ENCODE data around the gene C16orf92.
A peak's percentile ranks its signal among the peaks of the same experiment; 100 is the strongest.

Gene C16orf92

GRCh38 chr16:30046588-30046987 lies 23.6 kb downstream of the C16orf92 start:
- DNase-seq (ENCODE audit: low read depth, low spot score), result no peak
- Histone ChIP-seq H3K27me3 (ENCODE audit: control insufficient read depth, insufficient read depth, low read length) (no peaks in the 10 kb centered on the region), H3K36me3 (ENCODE audit: control insufficient read depth, insufficient read depth, low read length) (no peaks in the 10 kb centered on the region), H3K4me3 (ENCODE audit: low read length) (no peak overlapping the region), H3K9me3 (ENCODE audit: control insufficient read depth, insufficient read depth, low read length) (no peaks in the 10 kb centered on the region), H3K4me1 (ENCODE audit: control insufficient read depth, insufficient read depth, low read length) (no peaks in the 10 kb centered on the region), H3K27ac (ENCODE audit: low read length) (no peak overlapping the region)
- WGBS (ENCODE audit: insufficient coverage, insufficient read length), result no CpG with 5 or more reads among the region's 1 CpG

DNA sequence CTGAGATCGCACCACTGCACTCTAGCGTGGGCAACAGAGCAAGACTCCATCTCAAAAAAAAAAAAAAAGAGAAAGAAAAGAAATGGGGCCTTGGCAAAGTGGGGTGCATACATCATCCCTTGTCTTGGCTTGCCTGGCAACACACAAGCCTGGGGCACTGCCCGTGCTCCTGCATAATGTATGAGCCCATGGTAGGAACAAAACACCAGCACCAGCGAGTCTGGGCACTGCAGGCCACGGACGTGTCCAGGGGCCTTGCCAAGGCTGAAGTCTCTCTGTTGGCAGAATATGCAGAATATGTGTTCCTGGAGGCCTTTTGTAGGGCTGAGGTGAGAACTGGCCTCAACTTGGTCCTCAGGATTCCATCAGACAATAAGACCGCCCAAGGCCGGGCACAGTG lies 26.9 kb downstream of the C16orf92 start:
- no peaks in the 10 kb centered on the region for H3K4me1 ChIP-seq (ENCODE audit: control insufficient read depth, insufficient read depth, low read length)
- no peak overlapping the region for H3K4me3 ChIP-seq (ENCODE audit: low read length)
- H3K27ac ChIP-seq (ENCODE audit: low read length), result no peak overlapping the region
- DNase-seq (ENCODE audit: low read depth, low spot score), result no peak
- WGBS (ENCODE audit: insufficient coverage, insufficient read length), result no CpG with 5 or more reads among the region's 8 CpGs
- H3K9me3 ChIP-seq (ENCODE audit: control insufficient read depth, insufficient read depth, low read length), result no peaks in the 10 kb centered on the region
- no peaks in the 10 kb centered on the region for H3K27me3 ChIP-seq (ENCODE audit: control insufficient read depth, insufficient read depth, low read length)
- H3K36me3 ChIP-seq (ENCODE audit: control insufficient read depth, insufficient read depth, low read length), result no peaks in the 10 kb centered on the region

GRCh38 chr16:30051518-30051917 lies 28.5 kb downstream of the C16orf92 start:
- Histone ChIP-seq H3K4me3 (ENCODE audit: low read length) (no peak overlapping the region), H3K9me3 (ENCODE audit: control insufficient read depth, insufficient read depth, low read length) (no peaks in the 10 kb centered on the region), H3K4me1 (ENCODE audit: control insufficient read depth, insufficient read depth, low read length) (no peaks in the 10 kb centered on the region), H3K36me3 (ENCODE audit: control insufficient read depth, insufficient read depth, low read length) (no peaks in the 10 kb centered on the region), H3K27me3 (ENCODE audit: control insufficient read depth, insufficient read depth, low read length) (no peaks in the 10 kb centered on the region), H3K27ac (ENCODE audit: low read length) (no peak overlapping the region)
- no CpG with 5 or more reads among the region's 3 CpGs for WGBS (ENCODE audit: insufficient coverage, insufficient read length)
- DNase-seq (ENCODE audit: low read depth, low spot score), result no peak

DNA sequence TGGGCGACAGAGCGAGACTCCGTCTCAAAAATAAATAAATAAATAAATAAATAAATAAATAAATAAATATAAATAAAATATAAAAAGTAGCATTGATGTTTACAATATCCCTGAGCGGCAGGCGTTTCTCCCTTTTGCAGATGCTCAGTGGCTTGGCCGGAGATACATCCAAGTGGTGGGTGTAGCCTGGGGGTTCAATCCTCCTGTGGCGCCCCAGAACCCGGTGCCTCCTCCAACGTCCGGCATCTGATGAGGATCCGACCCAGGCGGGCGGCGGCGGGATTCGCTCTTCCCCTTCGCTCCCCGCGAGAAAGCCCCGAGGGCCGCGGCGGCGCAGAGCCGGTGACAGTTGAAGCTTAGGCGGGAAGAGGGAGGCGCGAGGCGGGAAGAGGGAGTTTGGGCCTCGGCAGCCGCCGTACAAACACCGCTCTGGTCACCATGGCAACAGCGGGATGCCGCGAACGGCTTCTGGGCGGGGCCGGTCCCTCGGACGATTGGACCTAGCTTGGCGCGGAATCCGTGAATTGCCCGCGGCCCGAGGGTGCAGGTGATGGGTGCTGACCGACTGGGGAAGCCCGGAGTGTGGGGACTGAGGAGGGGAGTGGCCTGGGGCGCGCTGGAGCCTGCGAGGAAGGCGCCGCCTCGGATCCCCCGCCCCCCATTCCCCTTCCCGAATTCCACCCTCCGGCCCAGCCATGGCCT lies 29.8 kb downstream of the C16orf92 start:
- no peaks in the 10 kb centered on the region for H3K36me3 ChIP-seq (ENCODE audit: control insufficient read depth, insufficient read depth, low read length)

GRCh38 chr16:30053376-30054015 lies 30.5 kb downstream of the C16orf92 start:
- Histone ChIP-seq H3K36me3 (ENCODE audit: control insufficient read depth, insufficient read depth, low read length) (no peaks in the 10 kb centered on the region), H3K9me3 (ENCODE audit: control insufficient read depth, insufficient read depth, low read length) (no peaks in the 10 kb centered on the region), H3K4me3 (ENCODE audit: low read length) (peak overlapping the region; percentile 69; the same call in 1 of the 2 replicates), H3K4me1 (ENCODE audit: control insufficient read depth, insufficient read depth, low read length) (no peaks in the 10 kb centered on the region), H3K27ac (ENCODE audit: low read length) (no peak overlapping the region), H3K27me3 (ENCODE audit: control insufficient read depth, insufficient read depth, low read length) (no peaks in the 10 kb centered on the region)
- WGBS (ENCODE audit: insufficient coverage, insufficient read length), result no CpG with 5 or more reads among the region's 19 CpGs
- DNase-seq (ENCODE audit: low read depth, low spot score), result no peak

More for the DNA sequence above, 29.8 kb downstream of the C16orf92 start:
- no peaks in the 10 kb centered on the region for H3K9me3 ChIP-seq (ENCODE audit: control insufficient read depth, insufficient read depth, low read length)
- H3K27ac ChIP-seq (ENCODE audit: low read length), result no peak overlapping the region
- WGBS (ENCODE audit: insufficient coverage, insufficient read length), result no CpG with 5 or more reads among the region's 58 CpGs
- no peak for DNase-seq (ENCODE audit: low read depth, low spot score)
- no peaks in the 10 kb centered on the region for H3K4me1 ChIP-seq (ENCODE audit: control insufficient read depth, insufficient read depth, low read length)
- peak overlapping the region; percentile 69; the same call in 1 of the 2 replicates for H3K4me3 ChIP-seq (ENCODE audit: low read length)
- no peaks in the 10 kb centered on the region for H3K27me3 ChIP-seq (ENCODE audit: control insufficient read depth, insufficient read depth, low read length)

GRCh38 chr16:30054451-30054850 lies 31.5 kb downstream of the C16orf92 start:
- no peaks in the 10 kb centered on the region for H3K9me3 ChIP-seq (ENCODE audit: control insufficient read depth, insufficient read depth, low read length)
- WGBS (ENCODE audit: insufficient coverage, insufficient read length), result no CpG with 5 or more reads among the region's 8 CpGs
- H3K4me3 ChIP-seq (ENCODE audit: low read length), result no peak overlapping the region
- no peaks in the 10 kb centered on the region for H3K4me1 ChIP-seq (ENCODE audit: control insufficient read depth, insufficient read depth, low read length)
- no peak overlapping the region for H3K27ac ChIP-seq (ENCODE audit: low read length)
- no peak for DNase-seq (ENCODE audit: low read depth, low spot score)
- H3K27me3 ChIP-seq (ENCODE audit: control insufficient read depth, insufficient read depth, low read length), result no peaks in the 10 kb centered on the region
- no peaks in the 10 kb centered on the region for H3K36me3 ChIP-seq (ENCODE audit: control insufficient read depth, insufficient read depth, low read length)

- no peak for DNase-seq (ENCODE audit: low read depth, low spot score)
- Histone ChIP-seq H3K9me3 (ENCODE audit: control insufficient read depth, insufficient read depth, low read length) (no peaks in the 10 kb centered on the region), H3K27ac (ENCODE audit: low read length) (no peak overlapping the region), H3K4me3 (ENCODE audit: low read length) (no peak overlapping the region), H3K4me1 (ENCODE audit: control insufficient read depth, insufficient read depth, low read length) (no peaks in the 10 kb centered on the region), H3K27me3 (ENCODE audit: control insufficient read depth, insufficient read depth, low read length) (no peaks in the 10 kb centered on the region), H3K36me3 (ENCODE audit: control insufficient read depth, insufficient read depth, low read length) (no peaks in the 10 kb centered on the region)
- WGBS (ENCODE audit: insufficient coverage, insufficient read length), result no CpG with 5 or more reads among the region's 10 CpGs
These were observed 32.1 kb downstream of the C16orf92 start for GRCh38 chr16:30054959-30055553.

DNA sequence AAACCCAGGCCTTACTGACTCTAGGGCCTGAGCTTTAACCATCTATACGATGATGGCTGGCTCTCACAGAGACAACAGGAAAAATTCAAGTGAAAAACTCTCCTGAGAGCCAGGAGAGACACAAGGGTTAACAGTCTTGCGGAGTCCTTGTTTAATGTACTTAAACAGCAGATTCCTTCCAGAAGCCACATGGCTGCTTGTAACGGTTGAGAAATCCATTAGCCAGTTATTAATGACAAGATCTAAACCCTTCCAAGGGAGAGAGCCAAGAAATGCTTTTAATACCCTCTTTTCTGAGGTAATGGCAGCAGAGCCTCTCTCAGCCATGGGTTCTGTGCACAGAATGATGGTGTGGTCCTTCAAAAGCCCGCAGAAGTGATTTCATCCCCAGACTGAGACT lies 37.3 kb downstream of the C16orf92 start:
- H3K36me3 ChIP-seq (ENCODE audit: control insufficient read depth, insufficient read depth, low read length), result no peaks in the 10 kb centered on the region
- no CpG with 5 or more reads among the region's 4 CpGs for WGBS (ENCODE audit: insufficient coverage, insufficient read length)

GRCh38 chr16:30060836-30061554 lies 38.0 kb downstream of the C16orf92 start:
- no CpG with 5 or more reads among the region's 2 CpGs for WGBS (ENCODE audit: insufficient coverage, insufficient read length)

More for the DNA sequence above, 37.3 kb downstream of the C16orf92 start:
- H3K4me3 ChIP-seq (ENCODE audit: low read length), result no peak overlapping the region
- DNase-seq (ENCODE audit: low read depth, low spot score), result no peak
- no peaks in the 10 kb centered on the region for H3K9me3 ChIP-seq (ENCODE audit: control insufficient read depth, insufficient read depth, low read length)
- peaks cover 6% of the 10 kb centered on the region for H3K4me1 ChIP-seq (ENCODE audit: control insufficient read depth, insufficient read depth, low read length)
- H3K27ac ChIP-seq (ENCODE audit: low read length), result no peak overlapping the region
- H3K27me3 ChIP-seq (ENCODE audit: control insufficient read depth, insufficient read depth, low read length), result no peaks in the 10 kb centered on the region

GRCh38 chr16:30063278-30063892 lies 40.4 kb downstream of the C16orf92 start:
- no peaks in the 10 kb centered on the region for H3K9me3 ChIP-seq (ENCODE audit: control insufficient read depth, insufficient read depth, low read length)
- WGBS (ENCODE audit: insufficient coverage, insufficient read length), result no CpG with 5 or more reads among the region's 12 CpGs
- H3K4me1 ChIP-seq (ENCODE audit: control insufficient read depth, insufficient read depth, low read length), result peaks cover 6% of the 10 kb centered on the region
- H3K27ac ChIP-seq (ENCODE audit: low read length), result no peak overlapping the region
- H3K4me3 ChIP-seq (ENCODE audit: low read length), result peak overlapping the region; percentile 92; the same call in 1 of the 2 replicates
- H3K27me3 ChIP-seq (ENCODE audit: control insufficient read depth, insufficient read depth, low read length), result no peaks in the 10 kb centered on the region
- H3K36me3 ChIP-seq (ENCODE audit: control insufficient read depth, insufficient read depth, low read length), result peaks cover 11% of the 10 kb centered on the region
- no peak for DNase-seq (ENCODE audit: low read depth, low spot score)

More at GRCh38 chr16:30060836-30061554, 38.0 kb downstream of the C16orf92 start:
- no peak for DNase-seq (ENCODE audit: low read depth, low spot score)
- no peak overlapping the region for H3K4me3 ChIP-seq (ENCODE audit: low read length)
- H3K9me3 ChIP-seq (ENCODE audit: control insufficient read depth, insufficient read depth, low read length), result no peaks in the 10 kb centered on the region
- H3K27me3 ChIP-seq (ENCODE audit: control insufficient read depth, insufficient read depth, low read length), result no peaks in the 10 kb centered on the region
- H3K36me3 ChIP-seq (ENCODE audit: control insufficient read depth, insufficient read depth, low read length), result no peaks in the 10 kb centered on the region
- H3K27ac ChIP-seq (ENCODE audit: low read length), result no peak overlapping the region
- peaks cover 6% of the 10 kb centered on the region for H3K4me1 ChIP-seq (ENCODE audit: control insufficient read depth, insufficient read depth, low read length)

Measured in iPS DF 6.9 (cell line).